ENCODE results near the gene NDUFAF2. TPM values are rescaled to one million over a fixed set of nuclear protein-coding genes. Genes with fewer than 3 reads are reported as not detected.

Gene NDUFAF2
- polyA plus RNA-seq, 1 of the 3 experiments (the other 2 are of a cell fraction) = 33.4 TPM

- ChIA-PET CTCF (interaction anchor here (0.6 kb wide), 1 partner anchor 819 kb away, joined by 3 read pairs; no protein-coding TSS in a partner anchor), POLR2A (no interaction called here)
- H3K27me3 ChIP-seq (ENCODE audit: insufficient read depth) = no peaks in the 10 kb centered on the region
- H3K4me2 ChIP-seq = no peak overlapping the region
- H3K9ac ChIP-seq = no peak overlapping the region
- H3K4me3 ChIP-seq (ENCODE audit: low read depth in 2 of 2, low read length in 1 of 2) = no peak overlapping the region
- no peaks in the 10 kb centered on the region for H3K9me2 ChIP-seq
- no peak for TF ChIP-seq USF2 (IDR thresholded peaks at IDR 0.05; ENCODE audit: borderline replicate concordance, low read depth, low read length)
- TF ChIP-seq EP300 (IDR thresholded peaks at IDR 0.05; ENCODE audit: borderline replicate concordance in 1 of 2, low read depth in 1 of 2, low read length in 1 of 2) = no peak
- TF ChIP-seq USF1 (IDR thresholded peaks at IDR 0.05; ENCODE audit: borderline replicate concordance, low read depth) = no peak
- TF ChIP-seq GATA2 (CRISPR knock-in tag; IDR thresholded peaks at IDR 0.05) = no peak
- no peak for TF ChIP-seq TEAD4 (IDR thresholded peaks at IDR 0.05; ENCODE audit: borderline replicate concordance, insufficient read depth)
- TF ChIP-seq TAF1 (IDR thresholded peaks at IDR 0.05; ENCODE audit: borderline replicate concordance, low read depth, low read length) = no peak
- no peak for TF ChIP-seq MAX (IDR thresholded peaks at IDR 0.05; ENCODE audit: low read depth)
- TF ChIP-seq CTCF (IDR thresholded peaks at IDR 0.05) = no peak
- TF ChIP-seq EZH2phosphoT487 (IDR thresholded peaks at IDR 0.05; ENCODE audit: borderline replicate concordance, low read depth) = no peak
- no peak overlapping the region for H2AFZ ChIP-seq (ENCODE audit: low read depth)
- peaks cover 12% of the 10 kb centered on the region for H3F3A ChIP-seq (replicated peaks; ENCODE audit: insufficient read depth)
- DNase-seq = no peak
- H3K27ac ChIP-seq (ENCODE audit: low read depth in 2 of 2, low read length in 1 of 2) = no peak overlapping the region
- 94% methylated on average over 2 of the region's 2 CpGs for WGBS (ENCODE audit: low lambda C conversion rate)
- H4K20me1 ChIP-seq (ENCODE audit: insufficient read depth) = no peaks in the 10 kb centered on the region
- H3K4me1 ChIP-seq (ENCODE audit: control insufficient read depth in 1 of 2, insufficient read depth in 2 of 2, low read depth in 1 of 2, low read length in 1 of 2) = no peaks in the 10 kb centered on the region
- peaks cover 2% of the 10 kb centered on the region; the same call in 1 of the 2 replicates for H3K79me2 ChIP-seq (ENCODE audit: insufficient read depth)
- H3K36me3 ChIP-seq (replicated peaks in 1 of 2; ENCODE audit: control insufficient read depth in 1 of 2, insufficient read depth in 2 of 2, low read length in 1 of 2) = peaks cover 3 to 17% of the 10 kb centered on the region in 2 experiments
- H3K9me3 ChIP-seq = no peaks in the 10 kb centered on the region
Measured at GRCh38 chr5:61151893-61152292, 206.9 kb downstream of the NDUFAF2 start.

- Histone ChIP-seq H4K20me1 (ENCODE audit: insufficient read depth) (no peaks in the 10 kb centered on the region), H3K27ac (ENCODE audit: low read depth in 2 of 2, low read length in 1 of 2) (no peak overlapping the region), H3K79me2 (ENCODE audit: insufficient read depth) (peaks cover 73% of the 10 kb centered on the region), H3K9me2 (no peaks in the 10 kb centered on the region), H3K4me2 (no peak overlapping the region), H2AFZ (ENCODE audit: low read depth) (no peak overlapping the region), H3F3A (replicated peaks; ENCODE audit: insufficient read depth) (peaks cover 14% of the 10 kb centered on the region), H3K27me3 (ENCODE audit: insufficient read depth) (no peaks in the 10 kb centered on the region), H3K36me3 (replicated peaks in 1 of 2; ENCODE audit: control insufficient read depth in 1 of 2, insufficient read depth in 2 of 2, low read length in 1 of 2) (peaks cover 35 to 56% of the 10 kb centered on the region in 2 experiments), H3K9me3 (no peaks in the 10 kb centered on the region), H3K4me1 (ENCODE audit: control insufficient read depth in 1 of 2, insufficient read depth in 2 of 2, low read depth in 1 of 2, low read length in 1 of 2) (peaks cover 3 to 12% of the 10 kb centered on the region in 2 experiments; a peak in 3 of 4 replicates), H3K9ac (no peak overlapping the region), H3K4me3 (ENCODE audit: low read depth in 2 of 2, low read length in 1 of 2) (no peak overlapping the region)
- WGBS (ENCODE audit: low lambda C conversion rate) = 82% methylated on average over 3 of the region's 3 CpGs
- POLR2A ChIA-PET = no interaction called here
- TF ChIP-seq CHD2 (IDR thresholded peaks at IDR 0.05; ENCODE audit: low read length, partially characterized antibody) (no peak), CTCF (IDR thresholded peaks at IDR 0.05) (peak; percentile 32)
- CTCF ChIA-PET = interaction anchor here (0.6 to 1.1 kb wide), 5 partner anchors 16 to 1285 kb away, joined by 3 to 5 read pairs (median 4); no protein-coding TSS in a partner anchor
- no peak for DNase-seq
Measured at GRCh38 chr5:61159070-61159469, 214.1 kb downstream of the NDUFAF2 start.

Data from SK-N-SH (cell line).